Neural cell (in vitro differentiated cells): ENCODE data around the gene TPST1. TPM values are rescaled to one million over a fixed set of nuclear protein-coding genes. Genes with fewer than 3 reads are reported as not detected.
"Not testable (repeated sequence)": the region's sequence is repeated elsewhere in the genome, so short reads cannot be mapped to it uniquely, and the experiment has no call there.

Experiments used
- H2AFZ ChIP-seq: fragments of 200-600, 300-800 bp; sonication (generic), shearing (Covaris generic); 2 replicates; pipeline ENCODE4 v1.6.0; 2014; ENCODE audit warnings: low read depth, mild to moderate bottlenecking, antibody characterized with exemption, low read length, moderate library complexity
- H3F3A ChIP-seq: fragments of 200-600 bp; shearing (Covaris generic); 2 replicates; pipeline ENCODE4 v1.6.1; 2016; ENCODE audit warnings: mild to moderate bottlenecking, moderate library complexity, mixed read lengths, antibody characterized with exemption, low read length; ENCODE audit not compliant: insufficient read depth, poor library complexity, severe bottlenecking
- H3K27ac ChIP-seq: fragments of 200-600, 300-800 bp; sonication (generic), shearing (Covaris generic); 2 replicates; pipeline ENCODE4 v1.5.1; 2014; ENCODE audit warnings: mild to moderate bottlenecking, low read length, moderate library complexity
- H3K27me3 ChIP-seq: fragments of 300-800, 200-600 bp; sonication (generic), shearing (Covaris generic); 2 replicates; pipeline ENCODE4 v1.6.0; 2014; ENCODE audit warnings: mild to moderate bottlenecking, low read depth, low read length, moderate library complexity; ENCODE audit not compliant: insufficient read depth
- H3K36me3 ChIP-seq: fragments of 300-800, 200-600 bp; sonication (generic), shearing (Covaris generic); 2 replicates; pipeline ENCODE4 v1.5.1; 2014; ENCODE audit warnings: mild to moderate bottlenecking, antibody characterized with exemption, low read length, moderate library complexity; ENCODE audit not compliant: insufficient read depth
- H3K4me2 ChIP-seq: fragments of 300-800, 200-600 bp; sonication (generic), shearing (Covaris generic); 2 replicates; pipeline ENCODE4 v1.6.0; 2014; ENCODE audit warnings: mild to moderate bottlenecking, low read length
- H3K4me3 ChIP-seq: fragments of 300-800, 200-600 bp; sonication (generic), shearing (Covaris generic); 2 replicates; pipeline ENCODE4 v1.5.1; 2014; ENCODE audit warnings: mild to moderate bottlenecking, low read length, moderate library complexity
- H3K79me2 ChIP-seq: fragments of 200-600 bp; shearing (Covaris generic); replicated peaks from 2 replicates; pipeline ENCODE4 v1.6.0; 2014; ENCODE audit warnings: mild to moderate bottlenecking, low read length, moderate library complexity; ENCODE audit not compliant: insufficient read depth
- H3K9ac ChIP-seq: fragments of 300-800, 200-600 bp; sonication (generic), shearing (Covaris generic); 2 replicates; pipeline ENCODE4 v1.6.1; 2016; ENCODE audit warnings: mild to moderate bottlenecking, low read length, mixed read lengths
- H3K9me2 ChIP-seq: fragments of 200-600 bp; shearing (Covaris generic); 2 replicates; pipeline ENCODE4 v1.6.1; 2016; ENCODE audit warnings: mild to moderate bottlenecking, low read length, mixed read lengths; ENCODE audit not compliant: insufficient read depth
- H3K9me3 ChIP-seq: fragments of 200-600, 300-800 bp; sonication (generic), shearing (Covaris generic); 2 replicates; pipeline ENCODE4 v1.6.1; 2016; ENCODE audit warnings: mild to moderate bottlenecking, mixed run types, low read length, moderate library complexity, mixed read lengths
- H4K20me1 ChIP-seq: fragments of 200-600 bp; shearing (Covaris generic); 2 replicates; pipeline ENCODE4 v1.6.1; 2016; ENCODE audit warnings: mild to moderate bottlenecking, mixed run types; ENCODE audit not compliant: insufficient read depth
- EP300 ChIP-seq: fragments of 450-650 bp; conservative IDR thresholded peaks from 2 replicates; pipeline ENCODE4 v1.6.1; 2014; ENCODE audit warnings: antibody characterized with exemption, mild to moderate bottlenecking, moderate library complexity; ENCODE audit not compliant: poor library complexity, severe bottlenecking
- EZH2 ChIP-seq: fragments of 200-600, 300-800 bp; shearing (Covaris generic), sonication (generic); IDR thresholded peaks from 2 replicates; pipeline ENCODE4 v1.6.1; 2014; ENCODE audit warnings: antibody characterized with exemption, low read length, borderline replicate concordance, mild to moderate bottlenecking; ENCODE audit not compliant: insufficient read depth, poor library complexity, severe bottlenecking
- MXI1 ChIP-seq: fragments of 450-650 bp; conservative IDR thresholded peaks from 2 replicates; pipeline ENCODE4 v1.6.1; 2014; ENCODE audit warnings: antibody characterized with exemption, mild to moderate bottlenecking; ENCODE audit not compliant: poor library complexity, severe bottlenecking
- POLR2AphosphoS5 ChIP-seq: IDR thresholded peaks from 2 replicates; pipeline ENCODE4 v1.6.1; 2012
- RAD21 ChIP-seq: fragments of 450-650 bp; conservative IDR thresholded peaks from 2 replicates; pipeline ENCODE4 v1.6.1; 2014; ENCODE audit warnings: antibody characterized with exemption, mild to moderate bottlenecking, moderate library complexity
- SMC3 ChIP-seq: fragments of 450-650 bp; conservative IDR thresholded peaks from 2 replicates; pipeline ENCODE4 v1.6.1; 2014; ENCODE audit warnings: antibody characterized with exemption, mild to moderate bottlenecking, moderate library complexity; ENCODE audit not compliant: poor library complexity
- TAF1 ChIP-seq: IDR thresholded peaks from 2 replicates; pipeline ENCODE4 v1.6.1; 2012; ENCODE audit warnings: low read depth
- polyA plus RNA-seq: library from polyadenylated mRNA; depleted of rRNA; stranded (reverse); fragments of >200 nt; gene quantifications from 2 replicates; pipeline ENCODE4 v1.2.3, GENCODE V29; 2014
- TF ChIP-seq, protein P1 (sequence below): IDR thresholded peaks from 2 replicates; pipeline ENCODE4 v1.6.1; 2012; ENCODE audit warnings: borderline replicate concordance
- TF ChIP-seq, protein P2 (sequence below): fragments of 450-650 bp; IDR thresholded peaks from 2 replicates; pipeline ENCODE4 v1.5.1; 2014; ENCODE audit warnings: antibody characterized with exemption, mild to moderate bottlenecking, moderate library complexity; ENCODE audit not compliant: poor library complexity, severe bottlenecking

TPST1 gene
- polyA plus RNA-seq, 1 donor from 2014 or later: 58.5 TPM

DNA sequence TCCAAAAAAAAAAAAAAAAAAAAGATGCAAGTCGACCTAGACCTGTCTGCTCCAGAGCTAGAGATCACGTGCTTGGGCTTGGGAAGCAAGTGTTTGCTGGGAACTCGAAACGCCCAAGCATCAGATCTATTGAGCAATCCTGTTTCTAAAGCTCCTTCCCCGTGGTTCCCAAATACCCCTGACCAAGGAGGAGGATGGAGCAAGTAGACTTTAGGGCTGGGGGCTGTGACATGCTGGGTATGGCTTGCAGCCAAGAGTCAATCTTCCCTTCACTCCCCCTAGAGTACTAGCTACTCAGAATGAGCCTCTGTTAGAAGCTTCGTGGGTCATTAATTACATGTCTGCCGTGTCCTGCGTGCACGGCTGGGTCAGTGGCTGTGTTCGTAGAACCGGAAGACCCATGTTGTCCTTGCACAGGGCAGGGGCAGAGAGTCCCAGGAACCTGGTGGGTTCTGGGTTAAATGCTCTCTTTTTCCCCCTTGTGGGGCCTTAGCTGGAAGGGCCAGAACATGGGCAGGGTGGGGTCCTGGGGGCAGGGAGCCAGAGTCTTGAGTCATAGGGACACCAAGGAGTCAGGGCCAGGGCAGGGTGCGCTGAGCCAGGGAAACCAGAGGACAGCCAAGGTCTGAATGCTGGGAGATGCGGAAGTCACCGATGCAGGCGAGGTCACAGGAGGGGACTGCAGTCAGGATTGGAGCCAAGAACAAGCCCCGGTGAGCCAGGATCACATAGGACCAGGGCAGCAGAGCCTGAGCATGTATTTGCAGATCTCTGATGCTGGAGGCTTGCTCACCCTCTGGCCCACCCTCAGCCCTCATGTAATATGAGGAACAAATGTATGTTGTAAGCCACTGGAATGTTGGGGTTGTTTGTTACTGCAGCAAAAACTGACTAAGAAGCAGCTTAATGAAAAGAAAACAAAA lies 34.6 kb upstream of the TPST1 start:
- TF ChIP-seq, protein P1, sequence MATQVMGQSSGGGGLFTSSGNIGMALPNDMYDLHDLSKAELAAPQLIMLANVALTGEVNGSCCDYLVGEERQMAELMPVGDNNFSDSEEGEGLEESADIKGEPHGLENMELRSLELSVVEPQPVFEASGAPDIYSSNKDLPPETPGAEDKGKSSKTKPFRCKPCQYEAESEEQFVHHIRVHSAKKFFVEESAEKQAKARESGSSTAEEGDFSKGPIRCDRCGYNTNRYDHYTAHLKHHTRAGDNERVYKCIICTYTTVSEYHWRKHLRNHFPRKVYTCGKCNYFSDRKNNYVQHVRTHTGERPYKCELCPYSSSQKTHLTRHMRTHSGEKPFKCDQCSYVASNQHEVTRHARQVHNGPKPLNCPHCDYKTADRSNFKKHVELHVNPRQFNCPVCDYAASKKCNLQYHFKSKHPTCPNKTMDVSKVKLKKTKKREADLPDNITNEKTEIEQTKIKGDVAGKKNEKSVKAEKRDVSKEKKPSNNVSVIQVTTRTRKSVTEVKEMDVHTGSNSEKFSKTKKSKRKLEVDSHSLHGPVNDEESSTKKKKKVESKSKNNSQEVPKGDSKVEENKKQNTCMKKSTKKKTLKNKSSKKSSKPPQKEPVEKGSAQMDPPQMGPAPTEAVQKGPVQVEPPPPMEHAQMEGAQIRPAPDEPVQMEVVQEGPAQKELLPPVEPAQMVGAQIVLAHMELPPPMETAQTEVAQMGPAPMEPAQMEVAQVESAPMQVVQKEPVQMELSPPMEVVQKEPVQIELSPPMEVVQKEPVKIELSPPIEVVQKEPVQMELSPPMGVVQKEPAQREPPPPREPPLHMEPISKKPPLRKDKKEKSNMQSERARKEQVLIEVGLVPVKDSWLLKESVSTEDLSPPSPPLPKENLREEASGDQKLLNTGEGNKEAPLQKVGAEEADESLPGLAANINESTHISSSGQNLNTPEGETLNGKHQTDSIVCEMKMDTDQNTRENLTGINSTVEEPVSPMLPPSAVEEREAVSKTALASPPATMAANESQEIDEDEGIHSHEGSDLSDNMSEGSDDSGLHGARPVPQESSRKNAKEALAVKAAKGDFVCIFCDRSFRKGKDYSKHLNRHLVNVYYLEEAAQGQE: no peak
- no peak for TF ChIP-seq RAD21
- TF ChIP-seq TAF1: no peak
- TF ChIP-seq EZH2: no peak
- TF ChIP-seq MXI1: no peak
- no peaks in the 10 kb centered on the region for H3K9me2 ChIP-seq
- no peak overlapping the region for H3K9ac ChIP-seq
- no peaks in the 10 kb centered on the region for H3F3A ChIP-seq
- no peaks in the 10 kb centered on the region for H4K20me1 ChIP-seq
- H3K36me3 ChIP-seq: no peaks in the 10 kb centered on the region
- no peak overlapping the region for H3K4me2 ChIP-seq
- no peak overlapping the region for H3K27ac ChIP-seq
- no peak overlapping the region for H3K4me3 ChIP-seq
- H3K9me3 ChIP-seq: no peaks in the 10 kb centered on the region
- H2AFZ ChIP-seq: no peak overlapping the region
- H3K79me2 ChIP-seq: no peaks in the 10 kb centered on the region
- H3K27me3 ChIP-seq: no peaks in the 10 kb centered on the region

DNA sequence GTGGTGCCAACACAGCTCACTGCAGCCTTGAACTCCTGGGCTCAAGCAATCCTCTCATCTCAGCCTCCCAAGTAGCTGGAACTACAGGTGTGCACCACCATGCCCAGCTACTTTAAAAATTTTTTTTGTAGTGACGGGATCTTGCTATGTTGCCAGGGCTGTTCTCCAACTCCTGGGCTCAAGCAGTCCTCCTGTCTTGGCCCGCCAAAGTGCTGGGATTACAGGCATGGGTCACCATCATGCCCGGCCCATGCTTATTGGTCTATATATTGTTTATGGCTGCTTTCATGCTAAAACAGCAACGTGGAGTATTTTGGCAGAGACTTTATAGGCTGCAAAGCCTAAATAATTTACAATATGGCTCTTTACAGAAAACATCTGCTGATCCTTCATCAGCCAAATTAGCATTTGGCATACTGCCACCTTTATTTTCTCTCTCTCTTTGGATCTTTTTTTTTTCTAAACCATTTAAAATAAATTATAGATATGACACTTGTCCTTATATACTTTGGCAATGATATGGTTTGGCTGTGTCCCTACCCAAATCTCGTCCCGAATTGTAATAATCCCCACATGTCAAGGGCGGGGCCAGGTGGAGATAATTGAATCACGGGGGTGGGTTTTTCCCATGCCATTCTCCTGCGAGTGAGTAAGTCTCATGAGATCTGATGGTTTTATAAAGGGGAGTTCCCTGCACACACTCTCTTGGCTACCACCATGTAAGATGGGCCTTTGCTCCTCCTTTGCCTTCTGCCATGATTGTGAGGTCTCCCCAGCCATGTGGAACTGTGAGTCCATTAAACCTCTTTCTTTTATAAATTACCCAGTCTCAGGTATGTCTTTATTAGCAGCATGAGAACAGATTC lies 32.4 kb upstream of the TPST1 start:
- not testable (repeated sequence) for H3K9ac ChIP-seq, H3F3A ChIP-seq, H3K36me3 ChIP-seq, H3K4me3 ChIP-seq, H3K79me2 ChIP-seq, H3K27me3 ChIP-seq, H3K27ac ChIP-seq, H2AFZ ChIP-seq, H3K9me3 ChIP-seq, H3K4me2 ChIP-seq, H3K9me2 ChIP-seq, H4K20me1 ChIP-seq

DNA sequence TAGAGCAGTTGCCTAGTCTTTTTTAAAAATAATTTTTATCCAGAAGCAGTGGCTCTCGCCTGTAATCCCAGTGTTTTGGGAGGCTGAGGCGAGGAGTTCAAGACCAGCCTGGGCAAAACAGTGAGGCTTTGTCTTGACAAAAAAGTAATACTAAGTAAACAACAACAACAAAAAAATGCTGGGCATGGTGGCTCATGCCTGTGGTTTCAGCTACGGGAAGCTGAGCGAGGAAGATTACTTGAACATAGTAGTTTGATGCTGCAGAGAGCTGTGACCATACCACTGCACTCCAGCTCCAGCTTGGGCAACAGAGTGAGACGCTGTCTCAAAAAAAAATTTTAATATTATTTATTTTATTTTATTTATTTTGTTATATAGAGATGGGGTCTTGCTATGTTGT lies 31.3 kb upstream of the TPST1 start:
- Histone ChIP-seq H2AFZ (no peak overlapping the region), H3K27me3 (no peaks in the 10 kb centered on the region), H3K36me3 (no peaks in the 10 kb centered on the region), H4K20me1 (no peaks in the 10 kb centered on the region), H3K9me3 (no peaks in the 10 kb centered on the region), H3F3A (no peaks in the 10 kb centered on the region), H3K27ac (no peak overlapping the region), H3K9me2 (no peaks in the 10 kb centered on the region), H3K4me2 (no peak overlapping the region), H3K79me2 (no peaks in the 10 kb centered on the region), H3K4me3 (no peak overlapping the region), H3K9ac (no peak overlapping the region)
- TF ChIP-seq MXI1 (no peak), SMC3 (no peak), TAF1 (no peak), POLR2AphosphoS5 (no peak), RAD21 (no peak), EP300 (no peak), EZH2 (no peak)
- TF ChIP-seq, protein P2, sequence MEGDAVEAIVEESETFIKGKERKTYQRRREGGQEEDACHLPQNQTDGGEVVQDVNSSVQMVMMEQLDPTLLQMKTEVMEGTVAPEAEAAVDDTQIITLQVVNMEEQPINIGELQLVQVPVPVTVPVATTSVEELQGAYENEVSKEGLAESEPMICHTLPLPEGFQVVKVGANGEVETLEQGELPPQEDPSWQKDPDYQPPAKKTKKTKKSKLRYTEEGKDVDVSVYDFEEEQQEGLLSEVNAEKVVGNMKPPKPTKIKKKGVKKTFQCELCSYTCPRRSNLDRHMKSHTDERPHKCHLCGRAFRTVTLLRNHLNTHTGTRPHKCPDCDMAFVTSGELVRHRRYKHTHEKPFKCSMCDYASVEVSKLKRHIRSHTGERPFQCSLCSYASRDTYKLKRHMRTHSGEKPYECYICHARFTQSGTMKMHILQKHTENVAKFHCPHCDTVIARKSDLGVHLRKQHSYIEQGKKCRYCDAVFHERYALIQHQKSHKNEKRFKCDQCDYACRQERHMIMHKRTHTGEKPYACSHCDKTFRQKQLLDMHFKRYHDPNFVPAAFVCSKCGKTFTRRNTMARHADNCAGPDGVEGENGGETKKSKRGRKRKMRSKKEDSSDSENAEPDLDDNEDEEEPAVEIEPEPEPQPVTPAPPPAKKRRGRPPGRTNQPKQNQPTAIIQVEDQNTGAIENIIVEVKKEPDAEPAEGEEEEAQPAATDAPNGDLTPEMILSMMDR: no peak
- TF ChIP-seq, protein P1: no peak
